ENCODE data around the gene GLIS2. TPM values are rescaled to one million over a fixed set of nuclear protein-coding genes. Genes with fewer than 3 reads are reported as not detected.

Gene GLIS2
- total and polyA plus RNA-seq, 2 experiments from 2014 or later = 10.3 to 14.5 TPM

GRCh38 chr16:4344983-4345835 is 29.3 kb downstream of the GLIS2 start:
- TF ChIP-seq CTCF (IDR thresholded peaks at IDR 0.05; ENCODE audit: low read depth, low read length) = no peak
- H3K27ac ChIP-seq = no peak overlapping the region
- no peaks in the 10 kb centered on the region for H3K36me3 ChIP-seq
- no peak for DNase-seq (ENCODE audit: low read depth in 1 of 2, low spot score in 1 of 2)
- no peak overlapping the region for H3K4me3 ChIP-seq
- no peaks in the 10 kb centered on the region for H3K27me3 ChIP-seq
- no peaks in the 10 kb centered on the region for H3K9me3 ChIP-seq (ENCODE audit: low read depth)
- peaks cover 11% of the 10 kb centered on the region for H3K4me1 ChIP-seq (ENCODE audit: low read depth)

GRCh38 chr16:4345836-4346781 is 30.2 kb downstream of the GLIS2 start:
- Histone ChIP-seq H3K27me3 (no peaks in the 10 kb centered on the region), H3K36me3 (no peaks in the 10 kb centered on the region), H3K9me3 (ENCODE audit: low read depth) (no peaks in the 10 kb centered on the region), H3K27ac (no peak overlapping the region), H3K4me3 (no peak overlapping the region), H3K4me1 (ENCODE audit: low read depth) (peaks cover 11% of the 10 kb centered on the region)
- DNase-seq (ENCODE audit: low read depth in 1 of 2, low spot score in 1 of 2) = no peak
- TF ChIP-seq CTCF (IDR thresholded peaks at IDR 0.05; ENCODE audit: low read depth, low read length) = no peak

GRCh38 chr16:4347010-4347409 is 31.1 kb downstream of the GLIS2 start:
- DNase-seq (ENCODE audit: low read depth in 1 of 2, low spot score in 1 of 2) = peak in 1 of 2 donors; percentile 80
- Histone ChIP-seq H3K4me3 (no peak overlapping the region), H3K27ac (peak overlapping the region; percentile 82), H3K36me3 (no peaks in the 10 kb centered on the region), H3K4me1 (ENCODE audit: low read depth) (peaks cover 14% of the 10 kb centered on the region), H3K9me3 (ENCODE audit: low read depth) (no peaks in the 10 kb centered on the region), H3K27me3 (no peaks in the 10 kb centered on the region)
- no peak for TF ChIP-seq CTCF (IDR thresholded peaks at IDR 0.05; ENCODE audit: low read depth, low read length)

GRCh38 chr16:4347765-4348509 is 32.1 kb downstream of the GLIS2 start:
- peak in 1 of 2 donors; percentile 41 for DNase-seq (ENCODE audit: low read depth in 1 of 2, low spot score in 1 of 2)
- H3K27ac ChIP-seq = peak overlapping the region; percentile 82
- H3K4me3 ChIP-seq = no peak overlapping the region
- no peaks in the 10 kb centered on the region for H3K36me3 ChIP-seq
- no peaks in the 10 kb centered on the region for H3K27me3 ChIP-seq
- no peaks in the 10 kb centered on the region for H3K9me3 ChIP-seq (ENCODE audit: low read depth)
- peaks cover 14% of the 10 kb centered on the region for H3K4me1 ChIP-seq (ENCODE audit: low read depth)
- TF ChIP-seq CTCF (IDR thresholded peaks at IDR 0.05; ENCODE audit: low read depth, low read length) = no peak

- Histone ChIP-seq H3K4me1 (ENCODE audit: low read depth) (peaks cover 14% of the 10 kb centered on the region), H3K27ac (no peak overlapping the region), H3K4me3 (no peak overlapping the region), H3K36me3 (no peaks in the 10 kb centered on the region), H3K9me3 (ENCODE audit: low read depth) (no peaks in the 10 kb centered on the region), H3K27me3 (no peaks in the 10 kb centered on the region)
- no peak for DNase-seq (ENCODE audit: low read depth in 1 of 2, low spot score in 1 of 2)
- TF ChIP-seq CTCF (IDR thresholded peaks at IDR 0.05; ENCODE audit: low read depth, low read length) = no peak
Observed at GRCh38 chr16:4349332-4349731, 33.5 kb downstream of the GLIS2 start.

Measured in cardiac muscle cell (in vitro differentiated cells and primary cell).